OCI-LY1 (cell line): ENCODE measurements around the gene MS4A10.
A peak's percentile ranks its signal among the peaks of the same experiment; 100 is the strongest.

Experiments used
- H2AFZ ChIP-seq: fragments of 200-600 bp; sonication (generic), shearing (Covaris generic); 2 replicates; pipeline ENCODE4 v1.6.0; 2014; ENCODE audit warnings: antibody characterized with exemption, mild to moderate bottlenecking, low read length
- H3F3A ChIP-seq: fragments of 200-600 bp; sonication (generic), shearing (Covaris generic); 2 replicates; pipeline ENCODE4 v1.6.0; 2014; ENCODE audit warnings: mild to moderate bottlenecking, antibody characterized with exemption, low read length, moderate library complexity; ENCODE audit not compliant: insufficient read depth
- H3K27ac ChIP-seq: fragments of 200-600 bp; sonication (generic); 2 replicates; pipeline ENCODE4 v1.5.1; 2014; ENCODE audit warnings: low read length, mixed run types, mild to moderate bottlenecking, low read depth; ENCODE audit not compliant: poor library complexity, severe bottlenecking
- H3K27me3 ChIP-seq: fragments of 200-600 bp; sonication (generic); 2 replicates; pipeline ENCODE4 v1.6.0; 2014; ENCODE audit warnings: antibody characterized with exemption, mild to moderate bottlenecking, low read length, moderate library complexity; ENCODE audit not compliant: insufficient read depth
- H3K36me3 ChIP-seq: fragments of 200-600 bp; sonication (generic); 2 replicates; pipeline ENCODE4 v1.6.1; 2014; ENCODE audit warnings: mild to moderate bottlenecking, antibody characterized with exemption, low read length, moderate library complexity, mixed read lengths; ENCODE audit not compliant: insufficient read depth
- H3K4me1 ChIP-seq: fragments of 200-600 bp; sonication (generic); 2 replicates; pipeline ENCODE4 v1.5.1; 2014; ENCODE audit warnings: mild to moderate bottlenecking, low read length, moderate library complexity; ENCODE audit not compliant: insufficient read depth, severe bottlenecking
- H3K4me2 ChIP-seq: fragments of 200-600 bp; sonication (generic), shearing (Covaris generic); 2 replicates; pipeline ENCODE4 v1.6.1; 2014; ENCODE audit warnings: low read length
- H3K4me3 ChIP-seq: fragments of 200-600 bp; sonication (generic); 2 replicates; pipeline ENCODE4 v1.5.1; 2014; ENCODE audit warnings: low read length, low read depth, mild to moderate bottlenecking, mixed read lengths; ENCODE audit not compliant: poor library complexity, severe bottlenecking
- H3K79me2 ChIP-seq: fragments of 200-600 bp; shearing (Covaris generic); 2 replicates; pipeline ENCODE4 v1.6.1; 2016; ENCODE audit warnings: mixed run types, low read length, mixed read lengths; ENCODE audit not compliant: insufficient read depth
- H3K9ac ChIP-seq: fragments of 200-600 bp; sonication (generic), shearing (Covaris generic); 2 replicates; pipeline ENCODE4 v1.6.1; 2014; ENCODE audit warnings: mild to moderate bottlenecking, low read length, mixed read lengths
- H3K9me2 ChIP-seq: fragments of 200-600 bp; sonication (generic), shearing (Covaris generic); 2 replicates; pipeline ENCODE4 v1.6.1; 2014; ENCODE audit warnings: low read depth, mild to moderate bottlenecking, low read length, mixed read lengths
- H3K9me3 ChIP-seq: fragments of 200-600 bp; shearing (Covaris generic); 2 replicates; pipeline ENCODE4 v1.6.1; 2014; ENCODE audit warnings: low read length, mixed read lengths
- H4K20me1 ChIP-seq: fragments of 200-600 bp; sonication (generic), shearing (Covaris generic); 2 replicates; pipeline ENCODE4 v1.6.0; 2016; ENCODE audit warnings: mild to moderate bottlenecking, low read length; ENCODE audit not compliant: insufficient read depth
- EZH2 ChIP-seq: fragments of 200-600 bp; sonication (generic), shearing (Covaris generic); IDR thresholded peaks from 2 replicates; pipeline ENCODE4 v1.8.0; 2017; ENCODE audit warnings: borderline replicate concordance, mixed run types, mild to moderate bottlenecking, antibody characterized with exemption, low read length, moderate library complexity, mixed read lengths
- TF ChIP-seq, protein P1 (sequence below): fragments of 200-600 bp; sonication (generic), shearing (Covaris generic); IDR thresholded peaks from 2 replicates; pipeline ENCODE4 v1.5.1; 2017; ENCODE audit warnings: mild to moderate bottlenecking, antibody characterized with exemption, low read length, moderate library complexity, mixed read lengths

The MS4A10 gene

DNA sequence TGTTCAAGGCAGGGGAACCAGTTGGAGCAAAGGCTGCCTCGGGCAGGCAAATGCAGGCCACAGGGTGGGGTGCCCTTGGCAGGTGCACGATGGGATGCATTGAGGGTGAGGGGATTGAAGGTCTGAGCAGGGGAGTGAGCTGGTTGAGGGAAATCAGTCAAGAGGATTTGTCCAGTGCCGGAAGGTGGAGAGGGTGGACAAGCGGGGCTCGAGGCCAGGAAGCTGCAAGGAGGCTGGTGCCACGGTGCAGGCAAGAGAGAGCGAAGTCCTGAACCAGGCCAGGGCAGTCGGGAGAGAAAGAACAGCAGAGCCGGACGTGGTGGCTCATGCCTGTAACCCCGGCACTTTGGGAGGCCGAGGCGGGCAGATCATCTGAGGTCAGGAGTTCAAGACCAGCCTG is 10.4 kb upstream of the MS4A10 start:
- no peak overlapping the region for H3K9ac ChIP-seq
- peaks cover 6% of the 10 kb centered on the region for H3K27me3 ChIP-seq
- no peak overlapping the region for H3K27ac ChIP-seq
- TF ChIP-seq, protein P1, sequence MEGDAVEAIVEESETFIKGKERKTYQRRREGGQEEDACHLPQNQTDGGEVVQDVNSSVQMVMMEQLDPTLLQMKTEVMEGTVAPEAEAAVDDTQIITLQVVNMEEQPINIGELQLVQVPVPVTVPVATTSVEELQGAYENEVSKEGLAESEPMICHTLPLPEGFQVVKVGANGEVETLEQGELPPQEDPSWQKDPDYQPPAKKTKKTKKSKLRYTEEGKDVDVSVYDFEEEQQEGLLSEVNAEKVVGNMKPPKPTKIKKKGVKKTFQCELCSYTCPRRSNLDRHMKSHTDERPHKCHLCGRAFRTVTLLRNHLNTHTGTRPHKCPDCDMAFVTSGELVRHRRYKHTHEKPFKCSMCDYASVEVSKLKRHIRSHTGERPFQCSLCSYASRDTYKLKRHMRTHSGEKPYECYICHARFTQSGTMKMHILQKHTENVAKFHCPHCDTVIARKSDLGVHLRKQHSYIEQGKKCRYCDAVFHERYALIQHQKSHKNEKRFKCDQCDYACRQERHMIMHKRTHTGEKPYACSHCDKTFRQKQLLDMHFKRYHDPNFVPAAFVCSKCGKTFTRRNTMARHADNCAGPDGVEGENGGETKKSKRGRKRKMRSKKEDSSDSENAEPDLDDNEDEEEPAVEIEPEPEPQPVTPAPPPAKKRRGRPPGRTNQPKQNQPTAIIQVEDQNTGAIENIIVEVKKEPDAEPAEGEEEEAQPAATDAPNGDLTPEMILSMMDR = no peak
- no peak for TF ChIP-seq EZH2
- no peaks in the 10 kb centered on the region for H3K36me3 ChIP-seq
- H3K4me1 ChIP-seq = no peaks in the 10 kb centered on the region
- H3K9me2 ChIP-seq = no peaks in the 10 kb centered on the region
- no peaks in the 10 kb centered on the region for H3F3A ChIP-seq
- no peak overlapping the region for H3K4me2 ChIP-seq
- H3K4me3 ChIP-seq = no peak overlapping the region
- H3K79me2 ChIP-seq = no peaks in the 10 kb centered on the region
- H4K20me1 ChIP-seq = no peaks in the 10 kb centered on the region
- no peaks in the 10 kb centered on the region for H3K9me3 ChIP-seq
- no peak overlapping the region for H2AFZ ChIP-seq

DNA sequence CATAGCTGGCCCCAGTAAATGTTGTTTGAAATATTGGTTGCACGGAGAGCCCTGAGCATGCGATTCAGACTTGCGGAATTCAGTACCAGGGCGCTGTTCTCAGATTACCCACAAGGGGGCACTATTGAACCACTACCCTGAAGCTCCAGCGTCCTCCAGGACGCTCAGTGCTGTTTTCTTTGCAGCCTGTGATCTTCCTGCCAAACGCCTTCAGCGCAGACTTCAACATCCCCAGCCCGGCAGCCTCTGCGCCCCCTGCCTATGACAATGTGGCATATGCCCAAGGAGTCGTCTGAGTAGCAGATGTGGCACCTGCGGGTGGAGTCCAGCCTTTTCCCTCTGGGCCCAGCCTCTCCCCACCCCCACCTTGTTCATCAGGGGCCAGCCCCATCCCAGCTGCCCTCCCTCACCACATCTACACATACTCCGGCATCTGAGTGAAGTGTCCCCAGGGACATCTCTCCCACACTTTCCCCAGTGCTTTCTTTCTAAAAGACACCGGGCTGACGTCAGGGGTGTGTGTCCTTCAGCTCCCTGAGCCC is 9.6 kb upstream of the MS4A10 start:
- H3K9ac ChIP-seq = no peak overlapping the region
- H3K9me3 ChIP-seq = no peaks in the 10 kb centered on the region
- H2AFZ ChIP-seq = no peak overlapping the region
- peaks cover 6% of the 10 kb centered on the region for H3K27me3 ChIP-seq
- H3F3A ChIP-seq = no peaks in the 10 kb centered on the region
- H3K4me3 ChIP-seq = no peak overlapping the region
- no peaks in the 10 kb centered on the region for H3K79me2 ChIP-seq
- H4K20me1 ChIP-seq = no peaks in the 10 kb centered on the region
- TF ChIP-seq EZH2 = no peak
- TF ChIP-seq, protein P1 = peak; percentile 92
- no peak overlapping the region for H3K4me2 ChIP-seq
- H3K4me1 ChIP-seq = no peaks in the 10 kb centered on the region
- H3K36me3 ChIP-seq = no peaks in the 10 kb centered on the region
- H3K9me2 ChIP-seq = no peaks in the 10 kb centered on the region
- no peak overlapping the region for H3K27ac ChIP-seq

DNA sequence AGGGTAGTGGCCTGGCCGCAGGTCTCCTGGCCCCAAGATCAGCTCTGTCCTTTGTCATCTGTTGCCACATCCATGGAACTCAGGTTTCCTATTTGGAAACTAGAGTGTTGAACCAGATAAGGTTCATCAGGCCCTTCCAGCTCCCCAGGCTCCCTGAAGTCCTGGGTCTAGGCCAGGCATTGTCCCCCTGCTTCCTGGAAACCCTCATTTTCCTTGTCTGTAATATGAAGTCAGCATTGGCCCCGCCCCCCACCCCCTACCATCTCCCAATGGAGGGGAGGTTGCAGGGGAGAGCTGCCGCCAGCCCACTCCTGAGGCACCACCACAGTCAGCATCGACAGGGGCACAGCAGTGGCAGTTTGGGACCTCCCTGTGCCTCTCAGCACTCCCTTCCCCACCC is 9.0 kb upstream of the MS4A10 start:
- H3K27ac ChIP-seq = no peak overlapping the region
- peaks cover 6% of the 10 kb centered on the region for H3K27me3 ChIP-seq
- no peak overlapping the region for H3K9ac ChIP-seq
- no peaks in the 10 kb centered on the region for H3K9me3 ChIP-seq
- no peaks in the 10 kb centered on the region for H3K4me1 ChIP-seq
- no peaks in the 10 kb centered on the region for H3K9me2 ChIP-seq
- H3K36me3 ChIP-seq = no peaks in the 10 kb centered on the region
- no peaks in the 10 kb centered on the region for H3F3A ChIP-seq
- no peak overlapping the region for H3K4me3 ChIP-seq
- H4K20me1 ChIP-seq = no peaks in the 10 kb centered on the region
- H3K4me2 ChIP-seq = no peak overlapping the region
- H3K79me2 ChIP-seq = no peaks in the 10 kb centered on the region
- TF ChIP-seq EZH2 = no peak
- TF ChIP-seq, protein P1 = no peak
- no peak overlapping the region for H2AFZ ChIP-seq
